Measurements from ENCODE around the gene HDDC2.
"Not testable (repeated sequence)": the region's sequence is repeated elsewhere in the genome, so short reads cannot be mapped to it uniquely, and the experiment has no call there.

Gene HDDC2

DNA sequence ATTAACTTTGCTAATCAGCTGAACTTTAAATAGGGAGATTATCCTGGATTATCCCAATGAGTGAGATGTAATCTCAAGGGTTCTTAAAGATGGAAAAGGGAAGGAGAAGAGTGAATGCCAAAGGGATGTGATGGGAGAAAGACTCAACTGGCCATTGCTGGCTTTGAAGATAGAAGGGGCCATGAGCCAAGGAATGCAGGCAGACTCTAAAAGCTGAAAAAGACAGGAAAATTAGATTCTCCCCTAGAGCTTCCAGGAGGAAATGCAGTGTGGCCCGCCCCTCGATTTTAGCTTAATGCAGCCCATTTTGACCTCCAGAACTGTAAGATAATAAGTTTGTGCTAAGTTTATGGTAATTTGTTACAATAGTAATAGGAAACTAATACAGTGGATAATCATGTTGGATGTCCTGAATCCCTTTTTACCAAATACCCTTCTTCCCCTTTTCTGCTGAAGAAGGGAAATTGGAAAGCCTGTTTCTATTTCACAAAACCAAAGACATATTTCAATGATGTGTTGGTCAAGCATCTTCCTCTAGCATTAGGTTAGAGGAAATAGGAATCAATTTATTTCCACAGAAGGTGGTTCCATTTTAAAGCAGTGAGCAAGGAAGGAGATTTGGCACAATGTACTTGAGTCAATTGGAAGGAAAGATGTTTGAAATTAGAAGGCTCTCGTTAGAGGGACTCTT is 3.3 kb upstream of the HDDC2 start:
- no peak for DNase-seq

DNA sequence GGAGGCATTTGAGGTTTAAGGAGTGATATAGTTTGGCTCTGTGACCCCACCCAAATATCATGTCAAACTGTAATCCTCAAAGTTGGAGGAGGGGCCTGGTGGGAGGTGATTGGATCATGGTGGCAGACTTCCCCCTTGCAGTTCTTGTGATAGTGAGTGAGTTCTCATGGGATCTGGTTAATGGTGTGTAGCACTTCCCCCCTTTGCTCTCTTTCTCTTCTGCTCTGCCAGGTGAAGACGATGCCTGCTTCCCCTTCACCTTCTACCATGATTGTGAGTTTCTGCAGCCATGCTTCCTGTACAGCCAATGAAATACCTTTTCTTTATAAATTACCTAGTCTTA is 1.7 kb upstream of the HDDC2 start:
- no peak for DNase-seq

DNA sequence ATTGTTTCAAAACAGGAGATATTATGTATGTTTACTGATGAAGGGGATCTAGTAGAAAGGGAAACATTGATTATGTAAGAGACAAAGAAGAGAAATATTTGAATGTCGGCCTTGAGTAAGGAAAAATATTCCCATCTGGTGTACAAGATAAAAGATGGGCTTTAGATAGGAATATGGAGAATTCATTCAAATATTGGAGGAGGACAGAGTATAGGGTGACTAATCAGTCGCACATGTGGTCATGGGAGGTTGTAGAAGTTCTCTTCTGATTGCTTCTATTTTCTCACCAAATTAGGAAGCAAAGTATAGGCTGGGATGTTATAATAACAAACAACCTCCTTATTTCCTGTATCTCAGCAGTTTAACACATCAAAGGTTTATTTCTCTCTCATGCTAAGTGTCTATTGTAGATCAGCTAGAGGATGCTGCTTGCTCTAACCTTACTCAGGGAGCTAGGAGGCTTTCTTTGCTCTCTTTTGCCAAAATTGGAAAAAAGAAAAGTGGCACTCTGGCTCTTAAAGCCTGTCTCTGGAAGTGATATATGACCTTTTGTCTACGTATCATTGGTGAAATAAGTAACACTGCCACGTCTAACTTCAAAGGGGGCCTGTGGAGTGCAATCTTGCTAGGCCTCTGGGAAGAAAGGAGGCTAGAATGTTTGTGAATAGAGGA is 1.2 kb upstream of the HDDC2 start:
- DNase-seq, result peak; percentile 48

DNA sequence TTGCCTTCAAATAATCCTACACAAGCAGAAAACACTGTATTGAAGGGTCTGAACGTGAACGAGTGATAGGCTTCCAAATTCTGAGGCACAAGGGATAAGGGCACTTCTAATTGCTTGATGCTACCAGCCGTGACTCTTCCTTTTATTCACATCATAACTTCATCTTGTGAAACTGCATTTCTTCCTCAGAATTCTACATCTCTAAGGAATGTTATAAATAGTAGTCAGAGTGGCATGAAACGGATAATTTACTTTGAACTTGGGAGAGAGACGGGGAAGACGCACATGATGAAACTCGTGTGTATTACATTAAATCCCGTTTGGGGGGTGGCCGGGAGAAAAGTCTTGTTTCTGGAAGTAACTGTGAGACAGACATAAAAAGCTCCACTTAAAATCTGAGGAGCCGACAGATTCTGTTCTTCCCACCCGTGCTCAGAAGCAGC is 754 bp downstream of the HDDC2 start:
- peak; percentile 33 for DNase-seq

DNA sequence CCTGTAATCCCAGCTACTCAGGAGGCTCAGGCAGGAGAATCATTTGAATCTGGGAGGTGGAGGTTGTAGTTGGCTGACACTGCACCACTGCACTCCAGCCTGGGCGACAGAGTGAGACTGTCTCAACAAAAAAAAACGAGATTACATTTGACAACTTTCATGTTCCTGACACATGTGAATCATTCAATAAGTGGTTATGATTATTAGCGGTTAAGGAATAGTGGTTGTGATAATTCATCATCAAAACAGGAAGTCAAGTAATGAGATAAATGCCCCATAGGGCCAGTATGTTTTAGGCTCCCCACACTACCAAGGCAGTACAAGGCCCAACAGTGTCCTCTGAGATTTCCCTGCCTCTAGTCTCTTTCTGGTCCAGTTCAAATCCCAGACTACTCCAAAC is 2.5 kb downstream of the HDDC2 start:
- no peak for DNase-seq

DNA sequence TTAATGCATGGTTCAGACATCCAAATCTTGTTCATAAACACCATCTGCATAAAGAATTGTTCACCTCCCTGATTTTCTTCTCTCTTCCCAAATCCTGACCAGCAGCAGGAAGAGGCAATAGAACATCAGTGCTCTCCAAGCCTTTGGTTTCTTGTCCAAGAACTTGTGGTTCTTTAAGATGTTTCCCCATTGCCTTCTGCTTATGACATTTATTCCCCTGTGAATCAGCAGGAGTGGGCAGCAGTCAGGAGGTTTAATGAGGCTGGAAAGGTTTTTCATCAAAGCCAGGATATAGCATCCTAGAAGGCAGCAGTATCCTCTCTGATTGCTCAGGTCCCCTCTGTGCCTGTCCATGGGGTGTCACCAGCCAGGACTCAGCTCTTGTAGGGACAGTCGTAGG is 5.3 kb downstream of the HDDC2 start:
- no peak for DNase-seq

DNA sequence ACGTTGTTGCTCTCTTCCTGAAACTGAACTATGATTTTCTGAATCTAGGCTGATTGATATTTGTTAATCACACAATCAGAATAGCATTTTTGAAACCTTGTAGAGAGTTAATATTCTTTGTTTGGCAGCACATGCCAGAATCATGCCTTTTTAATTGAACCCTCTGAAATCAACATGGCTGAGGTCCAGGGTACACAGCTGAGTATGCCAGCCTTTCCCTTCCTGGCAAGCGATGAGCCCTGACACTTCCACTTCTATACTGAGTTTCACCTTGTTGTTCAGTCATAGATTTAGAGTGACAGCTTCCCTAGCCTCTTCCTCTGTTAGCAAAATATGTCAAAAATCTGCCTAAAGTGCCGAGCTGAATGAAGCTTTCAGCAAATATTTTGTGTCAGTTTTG is 6.8 kb downstream of the HDDC2 start:
- DNase-seq, result no peak

DNA sequence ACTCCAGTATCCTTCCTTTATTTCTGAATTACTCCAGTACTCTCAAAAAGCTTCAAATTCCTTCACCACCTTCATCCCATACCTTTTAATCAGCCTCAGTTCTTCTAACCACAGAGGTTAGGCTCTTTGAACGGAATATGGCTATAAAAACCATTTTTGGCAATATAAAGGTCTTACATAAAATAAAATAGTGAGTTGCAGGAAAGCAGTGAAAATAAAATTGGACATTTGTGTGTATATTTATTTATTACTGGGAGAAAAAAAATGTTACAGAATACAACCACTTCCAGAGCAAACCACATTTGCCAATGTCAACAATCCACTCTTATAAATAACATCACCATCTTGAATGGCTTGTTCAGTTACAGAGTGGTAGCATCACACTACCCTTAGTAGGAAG is 7.7 kb downstream of the HDDC2 start:
- peak; percentile 17 for DNase-seq

DNA sequence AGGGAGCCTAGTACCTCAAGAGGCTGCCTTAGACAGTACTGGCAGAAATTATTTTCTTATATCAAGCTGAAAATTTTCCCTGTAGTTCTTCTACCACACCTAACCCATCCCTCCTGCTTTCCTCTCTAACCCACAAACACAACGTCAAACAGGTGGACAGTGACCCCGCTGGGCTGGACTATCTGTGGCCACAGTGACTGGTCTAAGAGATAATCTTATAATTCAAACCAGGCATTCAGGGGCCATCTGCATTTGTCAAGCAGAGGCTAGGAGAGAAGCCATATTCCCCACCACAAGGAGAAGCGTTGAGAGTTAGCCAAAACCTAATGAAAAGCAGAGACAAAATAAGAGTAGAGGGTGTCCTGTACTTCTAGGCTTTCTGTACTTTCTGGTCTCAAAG is 8.2 kb downstream of the HDDC2 start:
- no peak for DNase-seq

DNA sequence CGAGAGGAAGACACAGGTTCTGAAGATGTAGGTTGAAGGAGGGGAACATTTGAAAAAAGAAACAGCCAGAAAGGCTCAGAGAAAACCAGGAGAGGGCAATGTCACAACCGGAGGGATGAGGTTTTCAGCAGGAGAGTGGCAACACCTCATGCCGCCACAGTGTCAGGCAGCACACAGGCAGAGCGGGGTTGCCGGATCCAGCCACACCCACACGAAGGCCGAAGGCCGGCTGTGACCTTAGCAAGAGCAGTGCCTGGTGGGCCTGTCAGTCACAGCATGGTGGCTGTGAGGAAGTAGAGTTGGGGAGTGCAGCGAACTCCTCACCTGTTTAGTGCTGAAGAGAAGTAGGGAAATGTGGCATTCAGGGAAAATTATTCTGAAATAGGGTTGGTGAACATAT is 14.0 kb downstream of the HDDC2 start:
- DNase-seq, result no peak

DNA sequence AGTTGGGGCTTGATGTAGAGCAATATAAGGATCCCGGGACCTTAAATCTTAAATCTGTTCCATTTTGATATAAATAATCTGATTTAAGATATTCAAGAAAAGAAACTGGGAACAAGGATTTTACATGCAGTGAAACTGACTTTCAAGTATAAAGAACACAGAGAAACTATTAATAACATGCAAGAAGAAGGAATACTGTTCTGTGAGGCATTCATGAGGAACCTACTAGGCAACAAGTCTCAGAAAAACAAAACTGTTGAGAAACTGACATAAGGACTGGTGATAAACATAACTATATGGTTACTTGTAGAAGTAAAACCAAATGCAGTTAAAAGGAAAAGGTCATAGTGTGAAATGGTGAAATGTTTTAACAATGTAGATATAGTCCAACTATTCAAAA is 15.8 kb downstream of the HDDC2 start:
- no peak for DNase-seq

DNA sequence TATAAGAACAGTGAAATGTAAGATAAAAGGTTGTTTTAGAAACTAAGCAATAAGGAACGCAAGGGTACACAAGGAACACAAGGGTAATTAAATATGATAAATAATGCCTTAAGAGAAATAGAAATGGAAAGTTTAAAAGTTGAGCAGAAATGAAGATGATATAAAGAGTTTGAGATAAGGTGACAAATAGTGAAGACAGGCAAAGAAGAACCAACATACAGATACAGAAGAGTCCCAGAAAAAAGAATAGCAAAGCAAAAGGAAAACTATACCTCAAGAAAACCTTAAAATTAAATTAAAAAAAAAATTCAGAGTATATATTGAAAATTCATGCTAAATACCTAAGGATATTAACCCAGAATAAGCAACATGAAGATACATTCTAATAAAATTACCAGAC is 16.4 kb downstream of the HDDC2 start:
- no peak for DNase-seq

DNA sequence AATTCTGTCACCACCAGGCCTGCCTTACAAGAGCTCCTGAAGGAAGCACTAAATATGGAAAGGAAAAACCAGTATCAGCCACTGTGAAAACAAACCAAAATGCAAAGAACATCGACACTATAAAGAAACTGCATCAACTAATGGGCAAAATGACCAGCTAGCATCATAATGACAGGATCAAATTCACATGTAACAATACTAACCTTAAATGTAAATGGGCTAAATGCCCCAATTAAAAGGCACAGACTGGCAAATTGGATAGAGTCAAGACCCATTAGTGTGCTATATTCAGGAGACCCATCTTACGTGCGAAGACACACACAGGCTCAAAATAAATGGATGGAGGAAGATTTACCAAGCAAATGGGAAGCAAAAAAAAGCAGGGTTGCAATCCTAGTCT is 19.3 kb downstream of the HDDC2 start:
- DNase-seq, result not testable (repeated sequence)

DNA sequence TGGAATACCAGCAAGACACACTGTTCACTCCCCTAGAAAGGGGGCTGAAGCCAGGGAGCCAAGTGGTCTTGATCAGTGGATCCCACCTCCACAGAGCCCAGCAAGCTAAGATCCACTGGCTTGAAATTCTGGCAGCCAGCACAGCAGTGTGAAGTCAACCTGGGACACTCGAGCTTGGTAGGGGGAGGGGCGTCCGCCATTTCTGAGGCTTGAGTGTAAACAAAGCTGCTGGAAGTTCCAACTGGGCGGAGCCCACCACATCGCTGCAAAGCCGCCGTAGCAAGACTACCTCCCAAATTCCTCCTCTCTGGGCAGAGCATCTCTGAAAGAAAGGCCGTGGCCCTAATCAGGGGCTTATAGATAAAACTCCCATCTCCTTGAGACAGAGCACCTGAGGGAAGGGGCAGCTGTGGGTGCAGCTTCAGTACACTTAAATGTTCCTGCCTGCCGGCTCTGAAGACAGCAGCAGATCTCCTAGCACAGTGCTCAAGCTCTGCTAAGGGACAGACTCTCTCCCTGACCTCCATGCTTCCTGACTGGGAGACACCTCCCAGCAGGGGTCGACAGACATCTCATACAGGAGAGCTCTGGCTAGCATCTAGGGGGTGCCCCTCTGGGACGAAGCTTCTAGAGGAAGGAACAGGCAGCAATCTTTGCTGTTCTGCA is 21.3 kb downstream of the HDDC2 start:
- DNase-seq, result not testable (repeated sequence)

DNA sequence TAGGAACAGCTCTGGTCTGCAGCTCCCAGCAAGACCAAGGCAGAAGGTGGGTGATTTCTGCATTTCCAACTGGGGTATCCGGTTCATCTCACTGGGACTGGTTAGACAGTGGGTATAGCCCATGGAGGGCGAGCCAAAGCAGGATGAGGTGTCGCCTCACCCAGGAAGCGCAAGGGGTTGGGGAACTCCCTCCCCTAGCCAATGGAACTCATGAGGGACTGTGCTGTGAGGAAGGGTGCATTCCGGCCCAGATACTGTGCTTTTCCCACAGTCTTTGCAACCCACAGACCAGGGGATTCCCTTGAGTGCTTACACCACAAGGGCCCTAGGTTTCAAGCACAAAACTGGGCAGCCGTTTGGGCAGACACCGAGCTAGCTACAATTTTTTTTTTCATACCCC is 21.8 kb downstream of the HDDC2 start:
- DNase-seq, result no peak

DNA sequence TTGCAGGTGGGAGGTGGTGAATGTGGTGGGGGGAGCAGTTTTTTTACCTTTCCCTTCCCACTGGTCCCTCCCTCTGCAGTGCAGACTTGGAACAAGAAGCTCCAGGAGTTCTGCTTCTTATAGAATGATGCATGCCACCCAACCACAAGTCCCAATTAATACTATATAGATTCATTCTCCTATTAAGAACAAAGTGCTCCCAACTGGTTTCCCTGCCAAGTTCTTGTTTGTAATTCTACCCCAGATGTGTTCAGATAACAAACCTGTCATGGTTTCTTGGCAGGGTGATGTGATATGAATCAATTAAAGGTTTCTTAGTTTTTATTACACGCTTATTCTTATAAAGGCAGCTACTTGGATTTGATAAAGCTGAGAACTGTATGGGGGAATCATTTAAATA is 23.9 kb downstream of the HDDC2 start:
- DNase-seq, result no peak

DNA sequence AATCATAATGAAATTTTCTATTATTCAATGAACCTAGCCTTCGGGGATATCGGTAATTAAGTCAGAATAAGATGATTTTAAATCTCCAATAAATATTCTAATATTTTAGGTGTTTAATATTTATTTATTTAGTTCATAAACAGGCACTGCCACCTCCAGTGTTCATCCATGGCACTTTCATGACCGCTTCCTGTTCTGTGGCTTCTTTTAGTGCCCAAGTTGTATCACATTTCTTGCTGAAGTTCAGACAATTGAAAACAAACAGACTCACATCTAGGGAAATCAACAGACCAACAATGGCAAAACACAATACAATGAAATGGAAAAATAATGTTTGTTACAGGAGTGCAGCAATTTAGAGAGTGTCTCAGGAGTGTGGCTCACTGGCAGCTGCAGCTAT is 26.0 kb downstream of the HDDC2 start:
- DNase-seq, result no peak

DNA sequence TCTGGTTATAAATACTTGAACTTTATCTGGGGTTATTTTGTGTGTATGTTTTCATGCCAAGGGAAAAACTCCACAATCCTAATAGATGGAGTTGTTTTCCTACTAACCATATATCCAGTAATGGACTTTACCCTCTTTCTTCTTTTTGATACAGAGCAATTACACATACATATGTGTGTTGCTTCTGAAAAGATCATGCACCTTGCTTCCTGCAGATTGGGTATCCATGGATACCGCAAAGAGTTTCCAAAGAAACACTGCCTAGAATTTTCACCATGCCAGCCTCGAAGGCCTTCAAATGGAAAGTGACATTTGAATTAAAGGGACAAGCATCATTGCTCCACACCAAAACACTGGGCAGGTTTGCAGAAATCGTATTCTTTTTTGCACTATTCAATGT is 26.8 kb downstream of the HDDC2 start:
- DNase-seq, result no peak

DNA sequence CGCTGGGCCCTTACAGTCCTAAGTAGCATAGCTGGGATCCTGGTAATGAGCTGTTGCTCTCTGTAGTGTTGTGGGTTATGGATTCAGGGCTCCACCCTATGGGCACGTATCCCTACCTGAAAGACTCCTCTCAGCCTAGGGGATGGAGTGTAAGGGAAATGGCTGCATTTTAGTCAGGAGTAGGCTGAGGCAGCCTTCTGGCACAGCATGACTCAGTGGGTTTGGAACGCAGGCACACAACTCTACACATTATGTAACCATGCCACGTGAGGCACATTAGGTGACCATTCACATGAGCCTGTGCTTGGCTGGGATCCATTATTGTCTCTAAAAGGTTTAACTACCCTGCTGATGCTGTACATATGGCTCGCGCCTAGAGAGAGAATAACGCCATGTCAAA is 27.8 kb downstream of the HDDC2 start:
- peak; percentile 45 for DNase-seq

DNA sequence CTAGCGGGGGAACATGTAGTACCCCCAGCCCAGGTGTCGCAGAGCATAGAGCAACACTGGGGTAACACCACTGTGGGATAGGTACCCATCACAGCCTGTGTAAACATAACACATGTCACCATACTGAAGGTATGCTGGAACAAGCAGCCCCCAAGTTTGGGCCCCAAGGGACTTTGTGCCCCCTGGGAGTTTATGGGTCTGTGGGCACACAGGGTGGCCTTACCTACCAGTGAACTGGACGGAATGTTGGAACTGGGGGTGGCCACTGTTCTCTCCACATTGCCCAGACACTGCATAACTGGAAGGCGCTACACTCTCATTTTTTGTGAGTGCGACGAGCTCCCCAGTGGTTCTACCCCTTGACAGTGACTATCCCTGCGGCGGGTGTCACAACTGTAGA is 28.5 kb downstream of the HDDC2 start:
- no peak for DNase-seq

DNA sequence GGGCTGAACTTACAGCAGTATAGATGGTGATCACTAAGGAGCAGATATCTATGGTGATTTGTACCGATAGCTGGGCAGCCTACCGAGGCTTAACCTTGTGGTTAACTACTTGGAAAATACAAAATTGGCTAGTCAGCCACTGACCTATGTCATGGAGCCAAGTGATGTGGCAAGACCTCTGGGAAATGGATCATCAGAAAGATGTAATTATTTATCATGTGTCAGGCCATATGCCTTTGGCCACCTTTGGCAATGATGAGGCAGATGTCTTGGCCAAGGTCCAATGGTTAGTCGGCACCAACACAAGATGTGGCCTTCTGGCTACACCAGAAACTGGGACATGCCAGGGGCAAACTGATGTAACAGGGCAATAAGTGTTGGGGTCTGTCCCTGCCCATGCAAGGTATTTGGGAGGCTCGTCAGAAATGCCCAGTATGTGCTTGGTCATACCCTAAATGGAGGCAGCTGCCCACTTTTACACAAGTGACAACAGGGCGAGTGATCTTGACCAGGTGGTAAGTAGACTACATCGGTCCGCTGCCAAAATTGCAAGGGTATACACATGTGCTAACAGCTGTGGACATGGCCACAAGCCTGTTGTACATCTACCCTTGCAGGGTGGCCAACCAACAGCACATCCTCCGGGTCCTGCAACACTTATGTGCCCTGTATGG is 30.1 kb downstream of the HDDC2 start:
- peak; percentile 39 for DNase-seq

DNA sequence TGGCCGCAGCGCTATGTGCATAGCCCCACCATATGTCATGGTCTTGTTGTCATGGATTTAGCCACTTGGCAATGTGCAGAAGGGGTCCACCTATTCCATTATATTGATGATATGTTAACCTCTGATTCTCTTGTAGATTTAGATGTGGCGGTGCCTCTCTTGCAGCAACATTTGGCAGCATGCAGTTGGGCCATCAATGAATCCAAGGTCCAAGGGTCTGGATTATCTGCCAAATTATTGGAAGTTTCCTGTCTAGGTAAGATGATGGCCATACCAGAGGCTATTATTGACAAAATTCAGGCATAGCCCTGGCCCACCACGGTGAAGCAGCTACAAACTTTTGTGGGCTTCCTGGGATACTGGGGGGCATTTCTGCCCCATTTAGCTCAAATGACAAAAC is 31.4 kb downstream of the HDDC2 start:
- DNase-seq, result no peak

DNA sequence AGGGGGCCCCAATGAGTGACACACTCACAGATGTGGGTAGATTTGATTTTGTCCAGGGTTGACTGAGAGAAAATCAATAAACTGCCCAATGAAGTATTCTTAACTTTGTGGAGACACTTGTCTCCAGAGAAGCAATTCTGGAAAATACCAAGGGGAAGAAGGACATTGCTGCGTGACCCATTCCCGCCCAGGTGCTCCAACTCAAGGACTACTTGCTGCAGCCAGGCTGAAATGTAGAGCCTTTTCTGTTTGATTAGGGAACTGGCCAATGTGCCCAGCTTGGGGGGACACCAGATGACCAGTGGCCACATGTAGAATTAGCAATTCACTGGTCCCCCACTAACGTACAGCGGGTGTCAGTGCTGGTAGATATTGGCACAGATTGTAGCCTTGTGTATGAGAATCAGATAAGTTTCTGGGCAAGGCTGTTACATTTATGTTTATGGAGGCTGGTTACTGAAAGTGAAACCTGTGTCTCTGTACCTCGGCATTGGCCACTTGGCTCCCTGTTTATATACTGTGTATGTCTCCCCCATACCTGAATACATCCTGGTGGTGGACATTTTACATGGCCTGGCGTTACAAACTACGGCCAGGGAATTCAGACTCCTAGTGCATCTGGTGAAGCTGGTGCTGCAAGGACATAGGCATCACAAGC is 32.3 kb downstream of the HDDC2 start:
- no peak for DNase-seq
